Measurements from ENCODE around the gene DLX5. TPM values are rescaled to one million over a fixed set of nuclear protein-coding genes. Genes with fewer than 3 reads are reported as not detected.

DLX5 gene
- polyA plus RNA-seq, 1 donor from 2014 or later, result 44.6 TPM

DNA sequence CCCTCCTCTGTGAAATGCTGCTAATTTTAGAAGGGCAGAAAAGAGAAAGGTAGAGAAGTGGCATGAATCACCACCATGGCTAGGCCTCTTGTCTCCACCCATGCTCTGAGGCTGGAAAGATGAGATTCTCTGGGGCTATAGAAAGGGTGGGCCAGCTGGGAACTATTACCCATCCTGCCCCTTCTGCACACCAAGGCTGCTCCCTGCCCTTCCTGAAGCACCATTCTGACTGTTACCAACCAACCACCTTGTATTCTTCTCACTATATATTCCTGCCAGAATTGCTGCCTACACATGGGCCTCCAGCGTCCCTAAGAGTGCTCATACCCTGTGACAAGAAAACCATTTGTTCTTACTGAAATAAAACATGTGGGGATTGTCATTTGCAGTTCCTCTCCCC is 30.7 kb downstream of the DLX5 start:
- no peaks in the 10 kb centered on the region for H3K36me3 ChIP-seq (ENCODE audit: insufficient read depth, low read length)
- peak overlapping the region; percentile 73 for H3K4me3 ChIP-seq (ENCODE audit: low read length)
- H3K4me2 ChIP-seq (ENCODE audit: low read length), result peak overlapping the region; percentile 36
- no peaks in the 10 kb centered on the region for H3F3A ChIP-seq (ENCODE audit: insufficient read depth, low read length, poor library complexity, severe bottlenecking)
- H4K20me1 ChIP-seq (ENCODE audit: insufficient read depth), result no peaks in the 10 kb centered on the region
- no peaks in the 10 kb centered on the region for H3K9me3 ChIP-seq (ENCODE audit: low read length)
- TF ChIP-seq EZH2 (IDR thresholded peaks at IDR 0.05; ENCODE audit: borderline replicate concordance, insufficient read depth, low read length, poor library complexity, severe bottlenecking), result no peak
- no peak for TF ChIP-seq EP300 (conservative IDR thresholded peaks at IDR 0.05; ENCODE audit: poor library complexity, severe bottlenecking)
- no peak for TF ChIP-seq TAF1 (IDR thresholded peaks at IDR 0.05; ENCODE audit: low read depth)
- TF ChIP-seq, protein P1, sequence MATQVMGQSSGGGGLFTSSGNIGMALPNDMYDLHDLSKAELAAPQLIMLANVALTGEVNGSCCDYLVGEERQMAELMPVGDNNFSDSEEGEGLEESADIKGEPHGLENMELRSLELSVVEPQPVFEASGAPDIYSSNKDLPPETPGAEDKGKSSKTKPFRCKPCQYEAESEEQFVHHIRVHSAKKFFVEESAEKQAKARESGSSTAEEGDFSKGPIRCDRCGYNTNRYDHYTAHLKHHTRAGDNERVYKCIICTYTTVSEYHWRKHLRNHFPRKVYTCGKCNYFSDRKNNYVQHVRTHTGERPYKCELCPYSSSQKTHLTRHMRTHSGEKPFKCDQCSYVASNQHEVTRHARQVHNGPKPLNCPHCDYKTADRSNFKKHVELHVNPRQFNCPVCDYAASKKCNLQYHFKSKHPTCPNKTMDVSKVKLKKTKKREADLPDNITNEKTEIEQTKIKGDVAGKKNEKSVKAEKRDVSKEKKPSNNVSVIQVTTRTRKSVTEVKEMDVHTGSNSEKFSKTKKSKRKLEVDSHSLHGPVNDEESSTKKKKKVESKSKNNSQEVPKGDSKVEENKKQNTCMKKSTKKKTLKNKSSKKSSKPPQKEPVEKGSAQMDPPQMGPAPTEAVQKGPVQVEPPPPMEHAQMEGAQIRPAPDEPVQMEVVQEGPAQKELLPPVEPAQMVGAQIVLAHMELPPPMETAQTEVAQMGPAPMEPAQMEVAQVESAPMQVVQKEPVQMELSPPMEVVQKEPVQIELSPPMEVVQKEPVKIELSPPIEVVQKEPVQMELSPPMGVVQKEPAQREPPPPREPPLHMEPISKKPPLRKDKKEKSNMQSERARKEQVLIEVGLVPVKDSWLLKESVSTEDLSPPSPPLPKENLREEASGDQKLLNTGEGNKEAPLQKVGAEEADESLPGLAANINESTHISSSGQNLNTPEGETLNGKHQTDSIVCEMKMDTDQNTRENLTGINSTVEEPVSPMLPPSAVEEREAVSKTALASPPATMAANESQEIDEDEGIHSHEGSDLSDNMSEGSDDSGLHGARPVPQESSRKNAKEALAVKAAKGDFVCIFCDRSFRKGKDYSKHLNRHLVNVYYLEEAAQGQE (IDR thresholded peaks at IDR 0.05; ENCODE audit: borderline replicate concordance), result no peak
- TF ChIP-seq MXI1 (conservative IDR thresholded peaks at IDR 0.05; ENCODE audit: poor library complexity, severe bottlenecking), result no peak
- TF ChIP-seq POLR2AphosphoS5 (IDR thresholded peaks at IDR 0.05), result no peak
- TF ChIP-seq RAD21 (conservative IDR thresholded peaks at IDR 0.05), result no peak
- no peak for TF ChIP-seq SMC3 (conservative IDR thresholded peaks at IDR 0.05; ENCODE audit: poor library complexity)
- TF ChIP-seq, protein P2, sequence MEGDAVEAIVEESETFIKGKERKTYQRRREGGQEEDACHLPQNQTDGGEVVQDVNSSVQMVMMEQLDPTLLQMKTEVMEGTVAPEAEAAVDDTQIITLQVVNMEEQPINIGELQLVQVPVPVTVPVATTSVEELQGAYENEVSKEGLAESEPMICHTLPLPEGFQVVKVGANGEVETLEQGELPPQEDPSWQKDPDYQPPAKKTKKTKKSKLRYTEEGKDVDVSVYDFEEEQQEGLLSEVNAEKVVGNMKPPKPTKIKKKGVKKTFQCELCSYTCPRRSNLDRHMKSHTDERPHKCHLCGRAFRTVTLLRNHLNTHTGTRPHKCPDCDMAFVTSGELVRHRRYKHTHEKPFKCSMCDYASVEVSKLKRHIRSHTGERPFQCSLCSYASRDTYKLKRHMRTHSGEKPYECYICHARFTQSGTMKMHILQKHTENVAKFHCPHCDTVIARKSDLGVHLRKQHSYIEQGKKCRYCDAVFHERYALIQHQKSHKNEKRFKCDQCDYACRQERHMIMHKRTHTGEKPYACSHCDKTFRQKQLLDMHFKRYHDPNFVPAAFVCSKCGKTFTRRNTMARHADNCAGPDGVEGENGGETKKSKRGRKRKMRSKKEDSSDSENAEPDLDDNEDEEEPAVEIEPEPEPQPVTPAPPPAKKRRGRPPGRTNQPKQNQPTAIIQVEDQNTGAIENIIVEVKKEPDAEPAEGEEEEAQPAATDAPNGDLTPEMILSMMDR (IDR thresholded peaks at IDR 0.05; ENCODE audit: poor library complexity, severe bottlenecking), result no peak
- no peaks in the 10 kb centered on the region for H3K27me3 ChIP-seq (ENCODE audit: insufficient read depth, low read depth, low read length)
- peaks cover 74% of the 10 kb centered on the region for H3K79me2 ChIP-seq (replicated peaks; ENCODE audit: insufficient read depth, low read length)
- H3K9ac ChIP-seq (ENCODE audit: low read length), result peak overlapping the region; percentile 60
- H3K27ac ChIP-seq (ENCODE audit: low read length), result peak overlapping the region; percentile 100
- H3K9me2 ChIP-seq (ENCODE audit: insufficient read depth, low read length), result no peaks in the 10 kb centered on the region
- no peak overlapping the region for H2AFZ ChIP-seq (ENCODE audit: low read depth, low read length)

DNA sequence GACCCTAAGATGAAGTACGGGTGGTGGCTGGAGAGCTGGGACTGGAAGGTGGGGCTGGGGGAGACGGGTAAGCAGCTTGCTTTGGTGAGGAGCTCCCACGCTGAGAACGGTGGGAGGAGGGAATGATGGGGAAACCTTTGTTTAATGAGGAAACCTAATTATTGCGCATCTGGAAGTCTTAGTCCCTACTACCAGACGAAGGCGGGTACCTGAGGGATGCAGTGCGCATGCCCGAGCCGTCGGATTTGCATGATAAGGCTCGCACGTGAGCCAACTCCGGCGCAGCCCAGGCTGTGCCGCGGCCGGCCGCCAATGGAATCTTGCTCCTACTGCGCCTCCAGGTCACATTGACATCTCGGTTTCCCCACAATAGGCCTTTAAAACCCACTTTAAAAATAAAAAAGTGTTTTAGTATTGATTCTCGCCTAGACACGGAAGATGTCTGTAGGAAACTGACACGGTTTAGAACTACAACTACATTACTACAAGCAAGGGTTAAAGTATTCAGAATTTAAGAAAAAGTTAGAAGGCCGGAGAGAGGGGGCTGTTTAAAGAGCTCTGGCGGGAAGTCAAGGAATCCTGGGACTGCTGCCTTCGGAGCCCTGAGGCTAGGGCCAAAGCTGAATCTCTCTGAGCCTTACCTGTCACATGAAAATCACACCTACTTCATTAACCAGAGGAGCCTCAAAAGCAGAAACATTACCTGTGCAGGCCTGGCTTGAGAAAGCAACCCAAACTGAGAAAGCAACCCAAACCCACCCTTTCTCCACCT is 31.4 kb downstream of the DLX5 start:
- Histone ChIP-seq H3K36me3 (ENCODE audit: insufficient read depth, low read length) (no peaks in the 10 kb centered on the region), H3K4me3 (ENCODE audit: low read length) (peak overlapping the region; percentile 73), H3K9ac (ENCODE audit: low read length) (peak overlapping the region; percentile 98), H3K27ac (ENCODE audit: low read length) (peak overlapping the region; percentile 100), H3K4me2 (ENCODE audit: low read length) (peak overlapping the region; percentile 98), H3K79me2 (replicated peaks; ENCODE audit: insufficient read depth, low read length) (peaks cover 74% of the 10 kb centered on the region), H3K27me3 (ENCODE audit: insufficient read depth, low read depth, low read length) (no peaks in the 10 kb centered on the region), H3K9me3 (ENCODE audit: low read length) (no peaks in the 10 kb centered on the region), H2AFZ (ENCODE audit: low read depth, low read length) (no peak overlapping the region), H3F3A (ENCODE audit: insufficient read depth, low read length, poor library complexity, severe bottlenecking) (no peaks in the 10 kb centered on the region), H3K9me2 (ENCODE audit: insufficient read depth, low read length) (no peaks in the 10 kb centered on the region), H4K20me1 (ENCODE audit: insufficient read depth) (no peaks in the 10 kb centered on the region)
- TF ChIP-seq EP300 (conservative IDR thresholded peaks at IDR 0.05; ENCODE audit: poor library complexity, severe bottlenecking), result peak; percentile 43
- peak; percentile 94 for TF ChIP-seq POLR2AphosphoS5 (IDR thresholded peaks at IDR 0.05)
- peak; percentile 27 for TF ChIP-seq TAF1 (IDR thresholded peaks at IDR 0.05; ENCODE audit: low read depth)
- no peak for TF ChIP-seq EZH2 (IDR thresholded peaks at IDR 0.05; ENCODE audit: borderline replicate concordance, insufficient read depth, low read length, poor library complexity, severe bottlenecking)
- TF ChIP-seq MXI1 (conservative IDR thresholded peaks at IDR 0.05; ENCODE audit: poor library complexity, severe bottlenecking), result peak; percentile 61
- TF ChIP-seq, protein P1 (IDR thresholded peaks at IDR 0.05; ENCODE audit: borderline replicate concordance), result peak; percentile 67
- TF ChIP-seq SMC3 (conservative IDR thresholded peaks at IDR 0.05; ENCODE audit: poor library complexity), result no peak
- TF ChIP-seq, protein P2 (IDR thresholded peaks at IDR 0.05; ENCODE audit: poor library complexity, severe bottlenecking), result no peak
